ENCODE data around the gene ABCC11. TPM values are rescaled to one million over a fixed set of nuclear protein-coding genes. Genes with fewer than 3 reads are reported as not detected.

The ABCC11 gene
- total RNA-seq = not detected
- long read RNA-seq = 0 reads

DNA sequence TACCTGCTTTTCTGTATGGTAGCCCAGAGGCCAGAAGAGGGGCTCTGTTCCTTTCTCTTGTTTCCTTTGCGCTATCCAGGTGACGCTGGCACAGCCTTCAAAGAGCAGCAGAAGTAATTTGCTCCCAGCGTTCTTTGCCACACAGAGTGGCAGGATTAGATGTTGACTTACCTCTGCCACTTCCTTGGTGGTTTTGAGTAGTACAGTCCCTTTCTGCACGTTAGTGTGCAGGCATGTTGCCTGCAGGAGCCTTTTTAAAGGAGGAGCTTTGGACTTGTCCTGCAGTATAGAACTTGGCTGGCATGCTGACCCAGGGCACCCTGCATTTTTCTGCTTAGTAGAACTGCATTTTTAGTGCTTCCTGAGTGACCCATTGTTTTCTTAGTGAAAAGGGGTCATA is at the start of gene ABCC11:
Gene ABCC11, minus strand, starts transcription at position 229 of the 400 bp plus-strand sequence. CDS start 15,618 bp downstream, outside the sequence.
- ATAC-seq (ENCODE audit: poor library complexity) (no peak), DNase-seq (no peak)
- intact Hi-C loops (cut with DNase I) = no loop called here

DNA sequence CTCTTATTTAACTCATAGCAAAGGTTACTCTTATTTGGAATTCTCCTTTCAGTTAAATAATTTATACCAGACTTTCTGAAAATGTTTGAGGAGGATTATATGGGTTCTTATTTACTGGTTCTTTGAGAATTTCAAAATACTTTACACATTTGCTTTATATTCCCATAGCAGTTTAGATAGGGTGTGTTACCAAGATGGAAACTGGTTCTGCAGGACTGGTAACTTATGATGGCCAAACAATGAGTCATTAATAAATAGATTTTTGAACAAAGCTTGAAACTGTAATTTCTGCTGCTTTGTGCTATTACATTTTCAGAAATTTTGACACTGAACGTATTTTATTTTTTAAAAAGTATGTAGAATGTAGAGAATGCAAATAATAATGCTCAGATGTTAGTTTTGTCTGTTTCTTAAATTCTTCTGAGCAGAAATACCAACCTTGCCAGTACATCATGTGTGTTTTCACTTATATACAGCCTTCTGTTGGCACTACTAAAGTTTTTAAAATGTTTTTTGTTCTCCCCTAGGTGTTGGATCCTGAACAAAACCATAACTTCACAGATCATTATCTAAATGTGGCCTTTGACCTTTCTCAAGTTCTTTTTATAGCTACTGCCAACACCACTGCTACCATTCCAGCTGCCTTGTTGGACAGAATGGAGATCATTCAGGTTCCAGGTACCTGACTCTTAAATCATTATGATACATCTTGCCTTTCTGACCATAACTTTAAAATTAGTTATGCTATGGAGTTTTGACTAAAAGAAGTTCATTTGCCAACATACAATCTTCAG is 48.3 kb upstream of the ABCC11 start:
- no peak for DNase-seq
- ATAC-seq (ENCODE audit: poor library complexity) = no peak
- intact Hi-C loops (cut with DNase I) = no loop called here

DNA sequence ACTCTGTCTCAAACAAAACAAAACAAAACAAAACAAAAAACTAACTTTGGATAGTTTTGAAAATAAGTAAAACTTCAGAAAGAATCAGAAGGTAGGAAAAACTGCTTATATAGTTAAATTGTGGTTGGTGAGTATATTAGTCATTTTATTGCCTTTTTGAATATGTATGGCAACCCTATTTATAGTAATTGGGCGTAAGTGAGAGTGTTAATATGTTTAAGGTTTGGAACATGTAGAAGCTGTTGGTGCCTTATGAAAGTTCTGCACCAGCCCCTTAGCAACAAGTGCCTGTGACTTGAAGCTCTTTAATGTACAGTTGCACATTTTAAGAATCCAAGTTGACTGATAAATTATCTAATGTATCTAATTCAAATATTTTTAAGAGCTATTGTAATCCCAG is 47.4 kb upstream of the ABCC11 start:
- intact Hi-C loops (cut with DNase I) = no loop called here
- no peak for ATAC-seq (ENCODE audit: poor library complexity)
- DNase-seq = no peak

DNA sequence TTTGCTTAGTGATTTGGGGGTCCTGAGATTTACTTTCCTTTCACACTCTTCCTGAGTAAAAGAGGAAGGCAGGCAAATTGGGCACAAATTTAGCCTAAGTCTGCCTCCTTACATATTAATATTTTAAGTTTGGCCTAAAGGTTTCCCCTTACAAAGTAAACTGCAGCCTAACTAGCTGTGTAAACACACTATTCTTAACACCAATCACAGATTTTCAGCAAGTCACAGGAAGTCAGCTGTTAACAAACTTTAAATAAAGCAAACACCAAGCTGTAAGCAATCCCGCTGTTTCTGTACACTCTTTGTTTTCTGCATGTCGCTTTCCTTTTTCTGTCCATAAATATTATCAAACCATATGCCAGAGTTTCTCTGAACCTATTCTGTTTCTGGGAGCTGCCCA is 45.1 kb upstream of the ABCC11 start:
- DNase-seq = no peak
- ATAC-seq (ENCODE audit: poor library complexity) = no peak
- intact Hi-C loops (cut with DNase I) = no loop called here

DNA sequence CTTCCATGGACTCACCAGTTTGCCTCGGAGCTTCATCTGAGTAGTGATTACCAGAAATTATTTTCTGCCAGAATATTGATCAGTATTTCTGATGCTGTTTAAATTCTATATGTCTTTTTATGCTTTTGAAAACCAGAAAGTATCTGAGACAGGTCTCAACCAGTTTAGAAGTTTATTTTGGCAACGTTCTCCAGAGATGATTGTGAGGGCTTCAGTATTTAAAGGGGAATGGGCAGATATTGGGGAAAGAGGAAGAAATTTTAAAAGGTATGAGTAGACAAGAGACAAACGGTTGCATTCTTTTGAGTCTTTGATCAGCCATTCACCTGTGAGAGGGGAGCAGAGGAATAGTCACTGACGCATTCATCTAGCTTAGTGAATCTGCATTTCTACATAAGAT is 44.4 kb upstream of the ABCC11 start:
- intact Hi-C loops (cut with DNase I) = no loop called here

DNA sequence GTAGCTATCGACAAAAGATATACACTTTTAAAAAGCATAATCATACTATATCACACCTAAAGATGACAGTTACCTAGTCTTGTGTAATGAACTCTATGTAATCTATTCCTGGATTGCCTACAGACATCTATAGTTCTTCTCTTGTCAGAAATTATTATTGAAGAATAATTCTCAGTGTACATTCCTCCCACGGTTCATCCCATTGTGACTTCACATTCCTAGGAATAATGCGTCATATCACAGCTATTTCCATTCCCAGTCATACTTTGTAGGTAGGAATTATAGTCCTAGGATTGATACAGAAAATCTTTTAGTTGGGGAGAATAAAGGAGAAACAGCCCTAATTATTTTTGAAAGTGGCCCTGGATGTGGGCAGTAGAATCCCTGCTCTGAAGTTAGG is 44.0 kb upstream of the ABCC11 start:
- ATAC-seq (ENCODE audit: poor library complexity) (no peak), DNase-seq (no peak)
- intact Hi-C loops (cut with DNase I) = no loop called here

More for the DNA sequence above, 44.4 kb upstream of the ABCC11 start:
- DNase-seq (no peak), ATAC-seq (ENCODE audit: poor library complexity) (no peak)

DNA sequence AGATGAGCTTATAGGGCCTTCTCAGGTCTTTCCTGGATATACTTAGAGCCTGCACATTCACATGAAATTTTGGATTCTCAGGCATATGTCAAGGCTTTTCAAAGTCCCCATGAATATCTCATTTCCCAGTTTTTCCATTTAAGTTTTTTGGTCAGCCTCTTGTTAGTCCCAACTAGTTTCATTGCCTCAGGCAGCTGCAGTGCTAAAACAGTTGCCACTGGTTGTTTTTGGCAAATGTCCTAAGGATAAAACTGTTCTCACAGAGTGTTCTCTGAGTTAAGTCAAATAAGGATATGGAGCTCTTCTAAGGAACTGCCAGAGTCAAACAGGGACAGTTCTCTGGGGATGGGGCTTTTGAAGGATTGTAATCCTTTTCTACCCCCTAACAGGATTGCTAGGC is 39.9 kb upstream of the ABCC11 start:
- intact Hi-C loops (cut with DNase I) = no loop called here
- ATAC-seq (ENCODE audit: poor library complexity) (no peak), DNase-seq (no peak)

DNA sequence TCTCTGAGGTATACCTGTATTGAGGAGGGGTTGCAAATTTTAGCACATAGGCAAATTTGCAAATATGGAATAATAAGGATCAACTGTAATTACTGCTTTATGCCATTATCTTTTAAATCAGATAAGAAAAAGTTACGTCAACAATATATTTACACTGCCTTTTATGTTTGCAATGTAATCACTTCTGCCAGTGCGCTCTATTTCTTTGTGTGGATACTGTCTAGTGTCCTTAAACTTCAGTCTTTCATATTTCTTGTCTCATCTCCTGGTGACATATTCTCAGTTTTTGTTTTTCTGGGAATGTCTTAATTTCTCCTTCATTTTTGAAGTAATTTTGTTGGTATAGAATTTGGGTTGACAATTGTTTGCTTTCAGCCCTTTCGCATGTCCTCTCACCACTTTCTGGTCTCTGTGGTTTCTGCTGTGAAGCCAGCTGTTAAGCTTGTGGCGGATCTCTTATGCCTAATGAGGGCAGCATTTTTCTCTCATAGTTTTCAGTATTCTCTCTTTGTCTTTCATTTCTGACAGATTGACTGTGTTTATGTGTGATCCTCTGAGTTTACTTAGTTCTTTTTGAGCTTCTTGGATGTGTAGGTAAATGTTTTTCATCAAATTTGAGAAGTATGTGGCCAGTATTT is 37.6 kb upstream of the ABCC11 start:
- ATAC-seq (ENCODE audit: poor library complexity) (no peak), DNase-seq (no peak)
- intact Hi-C loops (cut with DNase I) = no loop called here

DNA sequence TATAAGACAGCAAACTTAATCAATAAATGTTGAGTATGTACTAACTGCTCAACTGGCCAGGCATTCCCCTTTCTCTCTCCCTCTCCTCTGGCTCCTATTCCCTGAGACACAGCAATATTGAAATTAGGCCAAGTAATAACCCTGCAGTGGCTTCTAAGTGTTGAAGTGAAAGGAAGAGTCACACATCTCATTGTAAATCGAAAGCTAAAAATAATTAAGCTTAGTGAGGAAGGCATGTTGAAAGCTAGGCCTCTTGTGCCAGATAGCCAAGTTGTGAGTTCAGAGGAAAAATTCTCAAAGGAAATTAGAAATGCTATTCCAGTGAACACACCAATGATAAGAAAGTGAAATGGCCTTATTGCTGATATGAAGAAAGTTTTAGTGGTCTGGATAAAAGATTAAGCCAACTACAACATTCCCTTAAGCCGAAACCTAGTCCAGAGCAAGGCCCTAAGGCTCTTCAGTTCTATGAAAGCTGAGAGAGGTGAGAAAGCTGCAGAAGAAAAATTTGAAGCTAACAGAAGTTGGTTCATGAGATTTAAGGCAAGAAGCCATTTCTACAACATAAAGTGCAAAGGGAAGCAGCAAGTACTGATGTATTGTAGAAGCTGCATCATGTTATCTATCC is 35.4 kb upstream of the ABCC11 start:
- ATAC-seq (ENCODE audit: poor library complexity) (peak; percentile 85), DNase-seq (no peak)
- intact Hi-C loops (cut with DNase I) = no loop called here

DNA sequence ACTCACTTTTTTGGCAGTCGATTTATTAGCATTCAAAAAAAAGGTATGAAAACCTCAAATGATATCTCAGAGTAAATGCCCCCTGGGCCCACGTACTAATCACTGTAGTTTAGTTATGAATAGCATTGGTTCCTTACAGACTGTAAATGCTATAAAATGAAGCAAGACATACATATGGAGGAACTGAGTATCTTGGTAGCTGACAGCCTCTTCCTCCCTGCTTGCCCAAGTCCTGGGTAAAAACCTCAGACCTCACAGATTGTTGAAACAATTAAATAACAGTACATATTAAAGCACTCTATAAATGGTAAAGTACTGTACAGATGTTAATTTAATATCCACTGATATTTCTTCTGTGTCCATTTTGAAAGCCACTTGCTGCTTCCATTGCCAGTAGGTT is 33.2 kb upstream of the ABCC11 start:
- ATAC-seq (ENCODE audit: poor library complexity) (no peak), DNase-seq (no peak)
- intact Hi-C loops (cut with DNase I) = no loop called here

DNA sequence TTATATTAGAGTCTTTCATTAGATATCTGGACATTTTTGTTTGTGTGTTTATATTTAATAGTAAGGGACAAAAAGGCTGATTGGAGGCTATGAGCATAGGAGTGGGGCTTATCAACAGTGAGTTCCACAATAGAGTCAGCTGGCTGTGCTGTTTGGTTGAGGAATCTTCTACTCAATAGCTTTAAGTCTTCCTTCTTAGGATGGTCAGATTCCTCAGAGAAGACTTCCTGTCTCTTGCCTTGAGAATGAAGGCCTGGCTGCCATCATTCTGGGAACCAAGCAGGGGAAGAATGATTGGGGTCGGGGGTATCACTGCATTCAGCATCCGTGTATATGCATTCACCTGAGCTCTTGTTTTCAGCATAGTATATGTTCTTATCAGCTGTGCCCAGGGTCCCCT is 31.9 kb upstream of the ABCC11 start:
- no peak for DNase-seq
- intact Hi-C loops (cut with DNase I) = no loop called here
- ATAC-seq (ENCODE audit: poor library complexity) = no peak

DNA sequence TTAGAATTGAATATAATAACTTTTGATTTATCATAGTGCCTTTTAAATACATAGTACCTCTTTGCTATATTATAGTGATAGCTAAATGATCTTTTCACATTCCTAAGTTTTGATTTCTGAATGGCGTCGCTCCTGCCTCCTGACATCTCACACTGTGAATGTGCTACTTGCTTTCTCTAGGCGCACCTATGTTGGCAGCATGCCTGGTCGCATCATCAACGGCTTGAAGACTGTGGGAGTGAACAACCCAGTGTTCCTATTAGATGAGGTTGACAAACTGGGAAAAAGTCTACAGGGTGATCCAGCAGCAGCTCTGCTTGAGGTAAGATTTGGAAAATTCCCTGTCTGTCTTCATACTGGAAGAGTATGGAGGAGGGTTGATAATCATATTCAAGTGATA is 29.8 kb upstream of the ABCC11 start:
- intact Hi-C loops (cut with DNase I) = no loop called here
- no peak for ATAC-seq (ENCODE audit: poor library complexity)

DNA sequence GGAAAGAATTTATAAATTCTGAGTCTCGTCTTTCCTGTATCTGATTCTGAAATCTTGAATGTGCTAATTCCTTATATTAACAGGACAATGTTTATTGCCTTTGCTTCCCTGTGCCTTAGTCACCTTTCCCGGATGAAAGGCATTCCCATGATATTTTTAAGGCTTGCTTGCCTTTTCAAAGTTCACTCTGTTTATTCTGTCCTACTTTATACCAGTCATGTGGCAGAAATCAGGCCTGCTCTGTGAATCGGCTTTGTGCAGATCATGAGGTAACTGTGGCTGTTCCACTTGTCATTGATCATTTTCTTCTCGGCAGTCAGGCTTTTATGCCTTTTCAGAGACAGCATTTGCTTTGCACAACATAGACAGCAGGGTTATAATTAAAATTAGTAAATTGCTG is 28.8 kb upstream of the ABCC11 start:
- ATAC-seq (ENCODE audit: poor library complexity) (peak; percentile 50), DNase-seq (no peak)
- intact Hi-C loops (cut with DNase I) = no loop called here

More for the DNA sequence above, 29.8 kb upstream of the ABCC11 start:
- no peak for DNase-seq

DNA sequence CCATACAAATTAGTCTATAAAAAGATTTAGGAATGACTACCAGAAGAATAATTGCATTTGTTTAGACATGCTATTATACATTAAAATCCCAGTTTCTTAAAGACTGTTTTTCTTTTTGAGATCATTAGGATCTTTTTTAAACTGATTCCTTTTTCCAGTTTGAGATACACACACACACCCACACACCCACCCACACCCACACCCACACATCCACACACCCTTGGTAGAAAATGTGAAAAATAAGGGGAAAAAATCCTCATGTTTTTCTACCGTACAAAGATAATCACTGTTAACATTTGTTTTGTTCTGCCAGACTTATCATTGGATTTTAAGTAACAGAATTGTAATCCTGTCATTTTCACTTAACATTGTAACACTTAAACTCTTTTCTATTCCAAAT is 27.1 kb upstream of the ABCC11 start:
- ATAC-seq (ENCODE audit: poor library complexity) (no peak), DNase-seq (no peak)
- intact Hi-C loops (cut with DNase I) = no loop called here

DNA sequence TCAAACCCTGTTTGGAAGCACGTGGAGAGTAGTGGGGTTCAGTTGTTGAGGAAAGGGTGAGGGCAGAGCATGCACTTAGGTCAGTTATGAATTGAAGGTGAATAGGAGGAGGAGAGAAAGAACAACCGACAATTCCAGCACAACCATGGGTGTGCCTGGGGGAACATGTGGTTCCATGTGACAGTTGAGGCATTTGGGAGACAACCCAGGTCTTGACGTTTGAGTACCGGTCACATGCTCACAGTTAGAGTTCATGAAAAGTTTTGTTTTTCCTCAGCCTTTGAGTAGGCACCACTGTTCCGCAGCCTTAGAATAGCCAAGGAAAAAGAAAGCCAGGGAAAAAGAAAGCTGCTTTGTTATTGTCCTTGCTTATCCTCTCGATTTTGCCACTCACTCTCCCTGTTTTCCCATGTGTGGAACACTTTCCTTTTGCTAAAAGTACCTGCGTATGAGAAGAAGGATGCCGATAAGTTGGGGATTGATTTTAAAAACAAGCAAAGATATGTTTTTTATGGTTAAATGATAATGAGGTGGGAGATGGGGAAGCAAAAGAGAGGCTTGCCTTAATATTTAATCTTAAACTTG is 25.6 kb upstream of the ABCC11 start:
- ATAC-seq (ENCODE audit: poor library complexity) (peak; percentile 49), DNase-seq (no peak)
- intact Hi-C loops (cut with DNase I) = no loop called here

DNA sequence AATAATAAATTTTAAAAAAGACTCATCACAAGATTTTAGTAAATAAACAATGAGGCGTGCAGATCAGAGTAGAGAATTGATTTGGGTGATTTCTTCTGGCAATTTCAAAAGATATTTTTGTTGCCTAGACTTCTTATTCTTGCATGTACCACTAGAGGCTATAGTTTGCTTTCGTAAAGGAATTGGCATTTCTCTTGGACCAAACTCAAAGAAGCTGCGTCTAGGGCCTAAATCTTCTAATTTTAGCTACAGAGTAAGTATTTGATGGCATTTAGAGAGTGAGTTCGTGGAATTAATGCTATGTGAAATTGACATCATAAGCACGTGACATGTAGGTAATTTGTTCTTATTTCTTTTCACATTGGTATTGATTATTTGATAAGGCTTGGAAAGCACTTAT is 24.4 kb upstream of the ABCC11 start:
- ATAC-seq (ENCODE audit: poor library complexity) (peak; percentile 30), DNase-seq (no peak)
- intact Hi-C loops (cut with DNase I) = no loop called here

DNA sequence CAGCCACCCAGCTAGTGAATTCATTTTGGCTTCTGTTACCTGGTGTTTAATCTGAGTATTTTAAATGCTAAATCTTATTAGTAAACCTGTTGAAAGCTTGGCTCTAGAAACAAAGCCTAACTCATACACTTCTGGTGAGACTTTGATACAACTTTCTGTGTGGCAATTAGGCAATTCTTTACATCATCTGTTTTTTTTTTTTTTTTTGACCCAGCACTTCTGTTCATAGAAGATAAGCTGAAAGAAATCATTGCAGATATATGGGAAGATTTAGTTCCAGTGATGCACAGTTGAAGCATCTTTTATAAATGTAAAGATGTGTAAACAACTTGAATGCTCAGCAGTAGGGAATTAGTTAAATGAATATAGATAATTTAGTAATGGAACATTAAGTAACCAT is 21.7 kb upstream of the ABCC11 start:
- intact Hi-C loops (cut with DNase I) = no loop called here
- ATAC-seq (ENCODE audit: poor library complexity) (no peak), DNase-seq (no peak)

DNA sequence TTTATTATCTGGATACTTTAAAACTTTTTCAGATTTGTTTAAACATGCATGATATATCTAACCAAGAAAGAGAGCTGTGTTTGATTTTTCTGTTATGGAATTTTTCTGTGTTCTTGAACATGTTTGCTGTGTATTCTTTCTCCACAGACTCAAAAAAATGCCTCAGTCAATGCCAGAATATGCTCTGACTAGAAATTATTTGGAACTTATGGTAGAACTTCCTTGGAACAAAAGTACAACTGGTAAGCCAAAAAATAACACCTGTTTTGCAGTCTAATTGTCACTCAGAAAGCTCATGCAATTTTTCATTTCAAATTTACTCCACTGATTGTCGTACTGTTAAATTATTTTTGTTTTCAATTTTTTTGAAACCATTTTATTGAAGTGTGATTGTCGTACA is 15.3 kb upstream of the ABCC11 start:
- intact Hi-C loops (cut with DNase I) = no loop called here
- DNase-seq (no peak), ATAC-seq (ENCODE audit: poor library complexity) (no peak)

DNA sequence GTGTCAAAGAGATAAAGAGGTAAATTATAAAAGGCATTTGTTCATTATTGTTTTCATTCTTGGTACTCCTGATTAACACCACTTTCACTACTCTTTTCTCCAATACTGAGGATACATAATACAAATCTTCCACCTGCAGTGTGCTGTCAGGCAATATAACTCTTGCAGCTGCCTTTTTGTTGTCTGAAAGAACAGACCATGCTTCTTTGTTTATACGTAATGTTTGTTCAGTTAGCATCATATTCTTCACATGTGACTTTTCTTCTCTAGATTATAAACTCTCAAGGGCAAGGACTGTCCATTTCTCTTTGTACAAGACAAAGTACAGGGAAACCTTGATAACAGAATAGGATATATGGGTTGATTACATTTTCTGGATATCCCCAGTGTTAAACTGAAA is 14.2 kb upstream of the ABCC11 start:
- DNase-seq = no peak
- intact Hi-C loops (cut with DNase I) = no loop called here
- no peak for ATAC-seq (ENCODE audit: poor library complexity)

Data from Right ventricle myocardium superior (tissue), 1 donor.